ENCODE results near the gene IFT52. TPM values are rescaled to one million over a fixed set of nuclear protein-coding genes. Genes with fewer than 3 reads are reported as not detected.

IFT52 gene
- total and polyA plus RNA-seq, 2 of the 8 experiments (the other 6 are each of a cell fraction or from before 2014, with no cell fraction given), result 35.6 to 40.4 TPM

GRCh38 chr20:43542161-43542560 is 48.6 kb upstream of the IFT52 start:
- ChIA-PET POLR2A (ENCODE audit: partially characterized antibody) (no interaction called here), CTCF (ENCODE audit: partially characterized antibody) (no interaction called here)
- H3K4me1 ChIP-seq (replicated peaks in 1 of 4; ENCODE audit: control insufficient read depth in 3 of 4, insufficient read depth in 4 of 4, low read length in 3 of 4), result no peaks in the 10 kb centered on the region
- H2BK120ac ChIP-seq (replicated peaks; ENCODE audit: low read depth, low read length), result no peak overlapping the region
- H3K4me2 ChIP-seq (ENCODE audit: insufficient read depth in 1 of 2, low read depth in 2 of 2, low read length in 2 of 2), result no peak overlapping the region
- H2AFZ ChIP-seq (ENCODE audit: low read length), result no peak overlapping the region
- H3K23me2 ChIP-seq (ENCODE audit: low read depth, low read length), result no peaks in the 10 kb centered on the region
- no peak for DNase-seq (ENCODE audit: low read depth in 1 of 2, low spot score in 2 of 2)
- no peak overlapping the region for H3K18ac ChIP-seq (ENCODE audit: extremely low read depth, low read length)
- H3K56ac ChIP-seq (replicated peaks; ENCODE audit: insufficient read length, low read depth, low read length), result no peak overlapping the region
- H4K5ac ChIP-seq (ENCODE audit: insufficient read length, low read depth, low read length), result no peak overlapping the region
- no peak for FAIRE-seq
- H4K8ac ChIP-seq (ENCODE audit: extremely low read depth, insufficient read depth, low read length), result no peak overlapping the region
- H2BK15ac ChIP-seq (ENCODE audit: low read length), result no peak overlapping the region
- WGBS, 2 experiments (ENCODE audit: extremely low coverage in 1 of 2, insufficient coverage in 1 of 2, insufficient read length in 1 of 2, insufficient replicate concordance in 2 of 2, low coverage in 1 of 2, low lambda C conversion rate in 2 of 2, missing lambda C conversion rate in 1 of 2), result 90% methylated on average over 5 of the region's 5 CpGs; no CpG with 5 or more reads in 1 of the 2 experiments
- no peak overlapping the region for H3K23ac ChIP-seq (ENCODE audit: insufficient read length)
- no peak overlapping the region for H3K4ac ChIP-seq (replicated peaks; ENCODE audit: insufficient read length, low read depth, low read length)
- H3K9ac ChIP-seq (replicated peaks in 1 of 4; ENCODE audit: extremely low read depth in 1 of 4, low read depth in 3 of 4, low read length in 3 of 4), result no peak overlapping the region
- H4K91ac ChIP-seq (replicated peaks; ENCODE audit: insufficient read length, low read length), result no peak overlapping the region
- no peak overlapping the region for H2BK5ac ChIP-seq (ENCODE audit: low read depth, low read length)
- H3K9me3 ChIP-seq (ENCODE audit: insufficient read depth in 2 of 2, low read depth in 1 of 2, low read length in 1 of 2), result peaks cover 0 to 1% of the 10 kb centered on the region in 2 experiments; a peak in 1 of 4 replicates
- TF ChIP-seq TCF12 (IDR thresholded peaks at IDR 0.05; ENCODE audit: low read depth, low read length), result no peak
- no peak for TF ChIP-seq TAF7 (optimal IDR thresholded peaks at IDR 0.05; ENCODE audit: borderline replicate concordance, low read depth, low read length)
- TF ChIP-seq RNF2 (IDR thresholded peaks at IDR 0.05; ENCODE audit: borderline replicate concordance, low read depth, low read length, missing control alignments, poor library complexity, severe bottlenecking), result no peak
- TF ChIP-seq KDM5A (IDR thresholded peaks at IDR 0.05; ENCODE audit: low read length), result no peak
- no peak for TF ChIP-seq KDM4A (IDR thresholded peaks at IDR 0.05; ENCODE audit: low read depth, low read length, severe bottlenecking)
- TF ChIP-seq JUN (IDR thresholded peaks at IDR 0.05; ENCODE audit: low read depth, low read length), result no peak
- TF ChIP-seq SIRT6 (IDR thresholded peaks at IDR 0.05; ENCODE audit: low read length), result no peak
- no peak for TF ChIP-seq SP4 (IDR thresholded peaks at IDR 0.05; ENCODE audit: low read length)
- no peak for TF ChIP-seq POLR2A (IDR thresholded peaks at IDR 0.05; ENCODE audit: control extremely low read depth in 1 of 2, low read depth in 2 of 2, low read length in 2 of 2)
- H3K79me2 ChIP-seq (ENCODE audit: control insufficient read depth in 1 of 2, insufficient read depth in 2 of 2, low read length in 2 of 2), result no peaks in the 10 kb centered on the region
- H2BK12ac ChIP-seq (ENCODE audit: low read depth, low read length), result no peak overlapping the region
- H3K79me1 ChIP-seq (ENCODE audit: low read depth, low read length), result no peaks in the 10 kb centered on the region
- no peaks in the 10 kb centered on the region for H3K27me3 ChIP-seq (replicated peaks in 1 of 4; ENCODE audit: control insufficient read depth in 3 of 4, extremely low read depth in 1 of 4, insufficient read depth in 3 of 4, low read length in 3 of 4)
- H2AK5ac ChIP-seq (ENCODE audit: low read depth, low read length), result no peak overlapping the region
- no peak overlapping the region for H3K14ac ChIP-seq (ENCODE audit: insufficient read length)
- H3K36me3 ChIP-seq (ENCODE audit: control insufficient read depth in 2 of 4, insufficient read depth in 4 of 4, low read length in 3 of 4), result peaks cover 0 to 9% (median 4%) of the 10 kb centered on the region in 4 experiments; a peak in 6 of 8 replicates
- no peak overlapping the region for H2BK20ac ChIP-seq (ENCODE audit: low read length)
- H3K4me3 ChIP-seq (ENCODE audit: extremely low read depth in 1 of 4, insufficient read depth in 2 of 4, low read depth in 3 of 4, low read length in 4 of 4), result no peak overlapping the region
- no peak overlapping the region for H3K27ac ChIP-seq (ENCODE audit: low read depth, low read length)
- peaks cover under 1 to 2% of the 10 kb centered on the region in 2 experiments for H4K20me1 ChIP-seq (replicated peaks in 1 of 2; ENCODE audit: control insufficient read depth in 1 of 2, insufficient read depth in 2 of 2, low read length in 2 of 2)

Data from H1 (cell line).